Muscle of arm (tissue), 12 donors: ENCODE results near the gene CNTNAP2. TPM values are rescaled to one million over a fixed set of nuclear protein-coding genes. Genes with fewer than 3 reads are reported as not detected.

Experiments
- DNase-seq: peaks from one replicate; pipeline ENCODE4 v3.0.0-alpha.2; 2013
- polyA plus RNA-seq, 12 donors: library from polyadenylated mRNA; unstranded; fragments of 120-200 nt; gene quantifications; one replicate each; pipeline ENCODE4 v1.2.1, GENCODE V29; 2013; ENCODE audit not compliant: insufficient read length in 12 of 12

Gene CNTNAP2
- polyA plus RNA-seq, 12 donors, result 7.4 to 16.1 (median 10.3) TPM; not detected in 1

DNA sequence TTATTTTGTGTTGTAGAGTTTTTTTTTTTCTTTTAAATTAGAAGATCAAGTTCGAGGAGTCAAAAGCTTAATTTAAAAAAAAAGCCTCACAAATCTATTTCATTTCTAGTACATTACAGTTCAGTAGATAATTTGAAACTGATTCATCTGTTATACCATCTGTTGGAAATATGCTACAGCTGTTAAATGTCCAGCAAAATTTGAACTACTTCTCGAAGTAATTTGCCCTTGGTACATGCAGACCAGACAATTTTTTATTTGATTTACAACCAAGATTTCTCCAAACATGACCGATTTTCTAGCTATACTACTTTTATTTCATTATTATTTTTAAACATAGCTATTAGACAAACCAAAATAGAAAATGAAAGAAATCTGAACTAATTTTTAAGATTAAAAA lies 647.9 kb downstream of the CNTNAP2 start:
- no peak for DNase-seq

DNA sequence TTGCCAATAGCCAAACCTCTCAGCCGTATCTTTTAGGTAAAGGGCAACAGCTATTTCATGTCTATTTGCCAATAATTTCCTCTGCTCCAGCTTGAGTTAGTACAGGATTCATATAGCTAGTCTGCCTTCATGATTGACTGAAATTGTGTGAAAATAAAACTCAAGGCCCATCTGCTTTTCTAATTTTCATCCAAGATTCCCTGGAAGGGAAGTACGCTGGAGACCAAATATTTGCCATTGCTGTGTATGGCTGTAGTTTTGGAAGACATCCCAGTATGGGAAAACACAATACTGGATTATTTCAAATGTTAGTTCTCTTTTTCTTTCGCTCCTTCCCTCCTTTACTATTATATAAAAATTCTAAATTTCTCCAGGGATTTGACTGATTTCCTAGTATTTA lies 652.4 kb downstream of the CNTNAP2 start:
- DNase-seq, result peak; percentile 31

DNA sequence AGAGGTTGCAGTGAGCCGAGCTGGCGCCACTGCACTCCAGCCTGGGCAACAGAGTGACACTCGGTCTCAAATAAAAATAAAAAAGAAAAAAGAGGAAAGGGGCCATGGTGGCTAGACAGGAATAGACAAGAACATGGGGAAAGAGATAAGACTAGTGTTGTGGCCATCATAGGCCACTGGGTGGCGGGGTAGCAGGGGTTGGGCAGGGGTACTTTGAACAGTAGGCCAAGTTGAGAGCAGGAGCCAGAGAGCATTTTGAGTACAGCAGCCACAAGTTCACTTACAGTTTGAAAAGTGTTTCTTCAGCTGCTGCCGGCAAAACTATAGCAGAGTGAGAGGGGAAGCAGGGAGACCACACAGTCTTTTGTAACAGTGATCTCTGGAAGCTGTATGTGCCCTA lies 656.0 kb downstream of the CNTNAP2 start:
- DNase-seq, result no peak

DNA sequence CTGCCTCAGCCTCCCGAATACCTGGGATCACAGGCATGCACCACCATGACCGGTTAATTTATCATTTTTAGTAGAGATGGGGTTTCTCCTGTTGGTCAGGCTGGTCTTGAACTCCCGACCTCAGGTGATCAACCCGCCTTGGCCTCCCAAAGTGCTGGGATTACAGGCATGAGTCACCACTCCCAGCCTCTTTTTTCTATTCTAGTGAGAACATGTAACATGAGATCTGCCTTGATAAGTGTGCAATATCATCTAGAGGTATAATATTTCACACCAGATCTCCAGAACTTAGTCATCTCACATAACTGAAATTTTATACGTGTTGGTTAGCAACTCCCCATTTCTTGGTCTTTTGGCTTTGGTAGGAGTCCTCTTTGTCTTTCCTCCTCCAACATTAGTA lies 656.9 kb downstream of the CNTNAP2 start:
- DNase-seq, result no peak

DNA sequence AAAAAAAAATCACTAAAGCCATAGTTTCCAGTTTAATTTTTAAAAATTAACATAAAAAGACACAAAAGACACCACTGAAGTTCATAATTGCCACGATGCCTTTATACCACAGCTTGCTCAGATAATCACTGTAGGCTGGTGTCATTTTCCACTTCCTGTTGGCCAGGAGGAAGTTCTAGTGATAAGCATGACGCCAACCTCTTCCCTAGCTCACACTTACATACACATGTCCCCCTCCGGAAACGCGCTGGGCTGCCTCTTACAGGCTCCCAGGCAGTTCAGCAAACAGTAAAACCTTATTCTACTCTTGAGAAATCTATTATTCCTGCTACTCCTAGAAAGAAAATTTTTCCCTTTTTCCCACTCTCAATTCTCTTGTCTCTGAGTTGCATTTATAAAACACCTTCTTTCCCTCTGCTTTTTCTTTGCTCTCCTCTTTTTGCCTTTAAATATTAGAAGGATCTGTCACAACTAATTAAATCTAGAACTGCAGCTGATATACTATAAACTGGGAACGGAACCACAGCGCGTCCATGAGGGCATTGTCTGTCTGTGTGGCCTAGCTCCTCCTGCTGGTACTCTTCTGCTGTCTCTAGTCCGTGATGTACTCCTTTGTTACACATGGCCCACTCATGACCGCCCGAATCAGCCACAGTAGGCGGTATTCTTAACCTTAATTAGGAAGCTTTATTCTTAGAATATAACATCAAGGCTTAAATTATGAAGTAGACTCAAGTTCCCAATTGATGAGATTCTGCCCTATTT lies 664.9 kb downstream of the CNTNAP2 start:
- DNase-seq, result no peak

DNA sequence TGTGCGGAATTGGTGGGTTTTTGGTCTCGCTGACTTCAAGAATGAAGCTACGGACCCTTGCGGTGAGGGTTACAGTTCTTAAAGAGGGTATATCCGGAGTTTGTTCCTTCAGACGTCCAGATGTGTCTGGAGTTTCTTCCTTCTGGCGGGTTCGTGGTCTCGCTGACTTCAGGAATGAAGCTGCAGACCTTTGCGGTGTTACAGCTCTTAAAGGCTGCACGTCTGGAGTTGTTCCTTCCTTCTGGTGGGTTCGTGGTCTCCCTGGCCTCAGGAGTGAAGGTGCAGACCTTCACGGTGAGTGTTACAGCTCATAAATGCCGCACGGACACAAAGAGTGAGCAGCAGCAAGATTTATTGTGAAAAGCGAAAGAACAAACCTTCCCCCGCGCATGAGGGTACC lies 670.7 kb downstream of the CNTNAP2 start:
- DNase-seq, result no peak

DNA sequence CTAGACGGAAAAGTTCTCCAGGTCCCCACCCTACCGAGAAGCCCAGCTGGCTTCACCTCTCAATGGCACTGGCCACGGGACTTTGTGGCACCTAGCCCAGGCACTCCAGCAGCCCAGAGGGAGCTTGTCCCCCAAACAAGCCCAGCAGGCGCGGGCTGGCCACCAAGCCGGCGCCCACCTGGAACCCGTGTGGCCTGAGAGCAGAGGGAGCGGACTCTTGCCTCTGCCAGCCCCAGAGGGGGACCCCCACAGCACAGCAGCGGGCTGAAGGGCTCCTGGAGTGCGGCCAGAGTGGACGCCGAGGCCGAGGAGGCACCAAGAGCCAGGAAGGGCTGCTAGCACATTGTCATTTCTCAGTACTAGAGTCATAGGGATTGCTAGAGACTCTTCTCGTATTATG lies 671.4 kb downstream of the CNTNAP2 start:
- no peak for DNase-seq

DNA sequence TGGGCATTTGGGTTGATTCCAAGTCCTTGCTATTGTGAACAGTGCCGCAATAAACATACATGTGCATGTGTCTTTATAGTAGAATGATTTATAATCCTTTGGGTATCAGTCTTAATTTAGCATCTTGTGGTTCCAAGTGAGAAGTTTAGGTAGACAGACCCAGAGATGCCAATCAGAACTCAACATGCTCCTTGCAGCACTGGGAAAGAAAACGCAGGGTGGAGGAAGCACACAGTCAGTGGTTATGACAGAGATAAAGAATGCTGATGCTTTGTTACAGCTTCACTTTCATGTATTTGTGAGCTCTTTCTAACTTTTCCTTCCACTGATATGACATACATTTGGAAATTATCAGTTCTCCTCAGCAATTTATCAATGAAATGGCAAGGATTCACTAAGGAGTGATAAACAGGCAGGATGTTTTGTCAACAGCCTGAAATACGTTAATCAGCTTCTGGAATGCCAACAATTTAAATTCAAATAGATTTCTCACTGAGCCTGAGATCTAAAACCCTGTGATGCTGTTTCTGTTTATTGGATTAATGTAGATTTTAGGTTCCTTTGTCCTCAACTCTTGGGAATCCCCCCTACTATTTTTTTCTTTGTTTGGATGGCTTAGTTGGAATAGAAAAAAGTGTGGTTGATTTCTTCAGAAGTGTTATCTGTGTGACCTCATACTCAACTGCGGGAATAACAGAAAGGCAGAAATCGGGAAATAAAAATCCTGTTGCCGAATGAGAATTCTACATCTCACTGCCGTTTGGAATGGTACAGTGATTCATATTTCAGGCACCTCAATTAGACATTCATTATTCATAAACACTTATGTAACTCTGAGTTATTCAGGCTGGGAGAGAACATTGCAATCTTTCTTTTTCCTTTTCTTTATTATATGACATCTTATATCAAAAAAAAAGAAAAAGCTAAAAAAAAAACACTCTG lies 675.0 kb downstream of the CNTNAP2 start:
- no peak for DNase-seq

DNA sequence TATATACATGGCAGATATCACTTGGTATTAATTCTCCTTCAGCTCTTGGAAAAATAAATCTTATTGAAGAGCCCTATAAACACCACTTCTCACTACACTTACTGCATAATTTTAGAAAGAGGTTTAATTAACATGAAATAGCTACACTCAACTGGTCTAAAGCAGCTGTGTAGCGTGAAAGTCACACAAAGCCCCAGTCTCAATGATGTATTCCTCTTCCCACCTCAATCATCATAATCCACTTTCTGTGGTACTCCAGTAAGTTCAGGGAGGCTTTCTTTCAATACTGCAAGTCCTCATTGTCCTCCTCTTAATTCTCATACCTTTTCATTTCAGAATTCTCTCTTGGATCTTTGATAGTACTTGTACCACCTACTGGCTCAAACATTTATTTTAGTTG lies 688.0 kb downstream of the CNTNAP2 start:
- DNase-seq, result no peak

DNA sequence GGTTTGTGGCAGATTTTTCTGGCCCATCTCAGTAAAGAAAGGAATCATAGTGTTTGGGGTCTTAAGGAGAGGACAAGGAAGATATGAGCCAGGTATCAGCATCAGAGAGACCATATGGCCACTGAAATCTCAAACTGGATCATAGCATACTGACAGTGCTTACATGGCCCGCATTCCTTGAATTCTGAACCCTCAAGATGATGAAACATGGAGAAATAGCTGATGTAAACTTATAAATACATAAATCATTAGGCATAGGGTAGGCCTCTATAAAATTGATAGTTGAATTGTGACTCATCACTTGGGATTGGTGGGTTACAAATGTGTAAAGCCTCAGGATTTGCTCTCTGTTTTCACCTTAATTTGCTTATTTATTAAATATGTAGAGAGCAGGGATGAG lies 688.5 kb downstream of the CNTNAP2 start:
- no peak for DNase-seq

DNA sequence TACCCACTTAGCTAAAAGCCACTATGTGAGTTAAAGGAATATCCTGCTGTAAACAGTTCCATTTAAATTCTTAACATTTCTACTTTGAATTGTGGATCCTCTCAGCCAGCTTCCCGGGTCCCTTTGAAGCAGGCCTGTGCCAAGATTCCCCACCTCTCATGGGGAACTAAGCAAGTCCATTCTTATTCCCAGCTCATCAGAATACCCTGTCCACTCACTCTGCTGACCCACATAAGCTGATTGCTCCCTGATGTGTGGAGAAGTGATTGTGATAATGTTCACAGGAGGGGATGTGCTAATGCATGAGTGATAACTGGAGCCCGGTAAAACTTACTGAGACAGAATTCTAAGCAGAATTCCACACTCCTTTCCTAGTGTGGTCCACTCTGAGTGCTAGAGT lies 709.7 kb downstream of the CNTNAP2 start:
- no peak for DNase-seq

DNA sequence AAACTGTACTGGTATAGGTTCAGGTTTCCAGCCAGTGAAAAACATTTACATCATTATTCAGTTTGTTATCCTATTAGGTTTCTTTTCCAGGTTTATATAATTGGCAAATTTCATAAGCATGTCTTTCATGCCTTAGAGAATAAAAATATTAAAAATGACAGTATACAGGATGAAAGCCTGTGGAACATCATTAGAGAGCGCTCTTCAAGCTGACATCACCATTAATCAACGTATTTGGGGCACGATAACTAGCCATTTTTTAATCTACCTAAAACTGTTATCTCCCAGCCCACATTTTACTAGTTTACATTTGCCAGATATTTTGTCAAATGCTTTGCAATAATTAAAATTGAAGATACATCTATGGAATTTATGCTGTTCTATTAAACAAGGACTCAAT lies 714.1 kb downstream of the CNTNAP2 start:
- no peak for DNase-seq

DNA sequence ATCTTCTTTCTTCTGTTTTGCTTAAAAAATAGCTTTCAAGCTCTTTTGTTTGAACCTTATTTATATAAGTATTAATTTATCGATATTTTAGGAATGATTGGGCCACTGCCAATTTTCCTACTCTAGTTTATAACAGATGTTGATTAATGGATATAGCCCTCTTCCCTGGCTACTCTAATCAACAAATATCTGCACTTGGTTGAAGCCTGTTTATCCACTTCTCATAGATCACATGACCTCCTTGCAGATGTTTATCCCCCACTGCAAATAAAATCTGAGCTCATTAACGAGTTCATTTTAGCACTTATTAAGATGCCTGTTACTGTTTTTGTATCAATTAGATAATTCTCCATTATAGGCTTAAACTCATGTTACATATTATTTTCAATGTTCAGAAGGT lies 715.3 kb downstream of the CNTNAP2 start:
- no peak for DNase-seq

DNA sequence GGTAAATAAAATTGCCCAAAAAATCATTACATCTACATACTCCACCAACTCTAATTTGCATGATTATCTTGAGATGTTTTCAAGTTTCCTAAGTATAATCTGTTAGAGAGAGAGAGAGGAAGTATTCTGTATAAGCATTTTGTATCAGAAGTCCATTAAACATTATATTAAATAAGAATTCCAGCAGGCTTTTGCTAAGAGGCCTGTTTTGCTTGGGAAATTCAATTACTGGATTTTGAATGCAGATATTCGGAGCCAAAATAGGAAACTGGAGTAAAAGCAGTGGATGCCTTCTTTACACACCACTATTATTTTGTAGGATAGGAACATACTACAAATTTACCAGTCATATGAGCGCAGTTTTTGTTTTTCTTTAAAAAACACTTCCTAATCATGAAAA lies 727.8 kb downstream of the CNTNAP2 start:
- no peak for DNase-seq

DNA sequence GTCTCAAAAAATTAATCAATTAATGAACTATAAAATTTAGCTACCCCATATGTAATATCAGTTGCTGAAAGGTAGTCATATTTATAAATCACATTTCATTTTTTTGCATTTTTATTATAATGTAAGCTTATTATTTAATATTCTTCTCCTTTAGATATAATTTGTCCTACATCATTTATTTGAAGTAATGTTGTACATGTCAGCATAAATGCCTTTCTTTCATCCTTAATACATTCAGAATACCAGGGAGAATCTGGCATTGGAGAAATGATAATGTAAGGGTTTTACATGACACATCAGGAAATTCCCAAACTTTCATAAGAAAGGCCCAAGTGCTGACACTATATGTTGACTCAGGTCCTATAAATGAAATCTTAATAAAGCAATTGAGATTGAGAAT lies 742.1 kb downstream of the CNTNAP2 start:
- DNase-seq, result no peak

DNA sequence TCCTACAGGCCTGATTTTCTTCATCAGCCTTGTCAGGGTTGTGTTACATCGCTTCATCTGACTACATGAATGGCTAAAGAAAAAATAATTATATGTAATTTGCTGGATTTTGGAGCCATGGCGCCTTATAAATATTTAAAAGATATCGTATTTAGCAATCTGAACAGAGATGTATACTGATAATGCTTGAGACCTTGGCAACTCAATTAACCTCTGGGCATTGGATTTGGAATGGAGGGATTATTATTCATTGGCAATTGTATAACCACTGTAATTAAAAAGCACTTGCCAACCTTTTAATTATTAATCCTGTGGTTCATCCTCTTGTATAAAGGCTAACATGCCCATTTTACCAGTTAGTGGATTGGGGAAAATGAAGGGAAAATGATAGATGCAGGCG lies 745.1 kb downstream of the CNTNAP2 start:
- DNase-seq, result no peak

DNA sequence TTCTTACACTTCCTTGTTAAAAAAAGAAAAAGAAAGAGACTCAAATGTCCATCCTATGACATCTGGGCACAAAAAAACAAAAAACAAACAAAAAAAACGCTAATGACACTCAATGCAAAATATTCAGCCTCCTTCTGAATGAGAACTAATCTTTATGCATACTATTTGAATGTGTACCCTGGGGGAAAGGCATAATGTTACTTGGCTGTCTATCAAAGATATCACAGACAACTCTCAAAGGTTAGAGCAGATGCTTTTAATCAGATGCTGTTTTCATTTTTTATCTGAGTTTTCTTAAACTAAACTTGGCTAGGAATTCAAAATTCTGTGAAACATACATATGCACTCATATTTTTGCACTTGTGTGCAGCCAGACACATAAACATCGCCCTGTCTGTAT lies 745.8 kb downstream of the CNTNAP2 start:
- no peak for DNase-seq

DNA sequence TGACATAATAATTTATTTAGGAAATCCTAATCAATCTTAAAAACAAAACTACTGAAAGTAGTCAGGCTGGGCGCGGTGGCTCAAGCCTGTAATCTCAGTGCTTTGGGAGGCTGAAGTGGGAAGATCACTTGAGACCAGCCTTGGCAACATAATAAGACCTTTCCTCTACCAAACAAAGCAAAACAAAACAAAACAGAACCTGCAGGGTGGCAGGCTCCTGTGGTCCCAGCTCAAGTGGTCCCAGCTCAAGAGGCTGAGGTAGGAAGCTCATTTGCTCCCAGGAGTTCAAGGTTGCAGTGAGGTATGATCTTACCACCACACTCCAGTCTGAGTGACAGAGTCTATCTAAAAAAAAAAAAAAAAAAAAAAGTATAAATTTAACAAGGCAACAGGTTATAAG lies 748.0 kb downstream of the CNTNAP2 start:
- DNase-seq, result no peak

DNA sequence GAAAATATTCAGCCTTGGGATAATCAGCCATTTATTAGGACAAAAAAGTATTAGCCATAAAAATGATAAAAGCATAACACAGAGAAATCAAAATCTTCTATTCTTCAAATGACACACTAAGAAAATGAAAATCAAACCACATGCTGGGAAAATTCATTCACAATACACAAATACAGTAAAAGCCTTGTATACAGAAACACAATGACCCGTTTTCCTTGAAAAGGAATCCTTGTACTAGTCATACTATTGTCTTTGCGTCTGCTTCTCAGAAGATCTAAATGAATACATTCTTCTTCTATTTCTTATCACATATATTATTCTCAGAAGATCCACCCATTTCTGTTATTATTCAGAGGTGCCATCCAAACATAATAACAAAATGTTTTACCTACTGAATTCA lies 749.1 kb downstream of the CNTNAP2 start:
- no peak for DNase-seq

DNA sequence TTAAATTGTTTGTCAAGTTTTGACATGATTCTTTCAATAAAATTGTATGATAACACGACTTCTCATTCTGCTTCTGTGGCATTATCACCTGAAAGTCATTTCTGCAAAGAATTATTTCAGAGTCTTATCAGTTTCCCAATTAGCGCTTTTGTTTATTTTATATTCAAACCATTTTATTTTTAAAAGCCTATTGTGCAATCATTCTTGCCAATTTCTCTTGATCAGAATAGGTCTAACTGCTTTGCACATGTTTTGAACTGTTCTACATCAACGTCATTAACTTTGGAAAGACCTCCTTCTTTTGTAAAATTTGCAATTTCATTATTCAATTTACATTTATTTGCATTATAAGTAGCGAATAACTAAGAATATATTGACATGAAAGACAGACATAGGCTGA lies 758.1 kb downstream of the CNTNAP2 start:
- no peak for DNase-seq

DNA sequence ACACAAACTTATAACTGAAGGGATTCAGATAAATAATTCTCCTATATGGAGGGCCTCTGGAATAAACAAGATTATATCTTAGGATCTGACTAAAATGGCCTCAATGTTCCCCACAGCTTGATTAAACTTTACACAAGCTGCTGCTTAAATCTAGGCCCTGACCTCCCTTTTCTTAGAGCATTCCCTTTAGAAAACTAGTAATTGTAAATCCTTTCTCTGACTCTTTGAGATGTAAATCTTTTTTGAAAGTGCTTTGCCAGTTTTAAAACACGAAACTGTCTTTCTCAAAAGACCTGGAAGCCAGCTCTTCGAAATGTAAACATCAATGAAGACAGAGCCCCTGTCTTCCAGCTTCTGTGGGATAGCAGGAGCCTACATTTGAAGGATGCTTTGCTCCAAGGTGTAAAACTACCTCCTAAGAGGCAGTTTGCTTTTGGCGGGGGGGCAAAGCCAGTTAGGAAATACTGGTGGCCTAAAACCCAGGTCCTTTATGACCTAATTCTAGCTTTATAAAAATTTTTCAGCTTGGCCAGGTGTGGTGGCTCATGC lies 758.7 kb downstream of the CNTNAP2 start:
- no peak for DNase-seq

DNA sequence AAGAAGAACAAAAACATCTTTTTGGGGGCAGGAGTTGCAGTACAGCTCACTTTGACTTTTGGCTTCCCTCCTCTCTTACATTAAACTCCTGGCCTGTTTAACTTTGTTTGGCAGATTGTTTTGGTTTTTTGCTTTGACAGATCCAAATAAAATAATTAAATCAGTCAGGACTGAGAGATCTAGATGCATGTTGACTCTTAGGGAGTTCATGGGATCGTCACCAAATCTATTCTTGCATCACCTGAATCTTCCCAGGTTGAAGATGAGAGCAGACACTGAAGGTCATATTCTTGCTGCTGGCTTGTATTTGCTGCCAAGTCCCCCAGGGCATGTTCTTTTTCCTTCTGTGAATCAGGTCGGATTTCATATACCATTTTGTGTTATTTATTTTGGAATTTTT lies 759.4 kb downstream of the CNTNAP2 start:
- peak; percentile 43 for DNase-seq

DNA sequence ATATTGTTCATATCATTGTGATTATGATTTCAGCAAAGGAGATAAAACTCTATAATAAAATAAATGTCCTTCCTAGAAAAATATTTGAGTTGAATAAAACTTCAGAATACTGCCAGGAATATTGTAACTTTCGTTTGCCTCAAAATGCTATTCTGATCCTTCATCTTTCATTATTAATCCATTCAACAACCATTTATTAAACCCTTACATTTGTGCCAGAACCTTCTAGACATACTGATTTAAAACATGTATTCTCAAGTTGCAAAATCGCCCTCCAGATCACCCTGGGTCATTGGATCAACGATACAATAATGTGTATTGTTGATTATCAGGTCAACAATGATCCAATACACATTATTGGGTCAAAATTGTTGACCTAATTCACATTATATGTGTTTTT lies 759.8 kb downstream of the CNTNAP2 start:
- peak; percentile 11 for DNase-seq
